Measurements from ENCODE around the gene RAI2.

GRCh38 chrX:17854069-17854468 lies 7.0 kb downstream of the RAI2 start:
- no peak for TF ChIP-seq FOXA1 (IDR thresholded peaks at IDR 0.05)
- no peak for TF ChIP-seq ZNF384 (IDR thresholded peaks at IDR 0.05)
- TF ChIP-seq NFRKB (IDR thresholded peaks at IDR 0.05): no peak
- TF ChIP-seq FOXK2 (IDR thresholded peaks at IDR 0.05): no peak
- TF ChIP-seq FOXM1 (IDR thresholded peaks at IDR 0.05; ENCODE audit: borderline replicate concordance): no peak
- TF ChIP-seq SP1 (IDR thresholded peaks at IDR 0.05): no peak
- TF ChIP-seq SUZ12 (IDR thresholded peaks at IDR 0.05): no peak
- TF ChIP-seq HDGF (IDR thresholded peaks at IDR 0.05; ENCODE audit: borderline replicate concordance): no peak
- TF ChIP-seq BHLHE40 (IDR thresholded peaks at IDR 0.05; ENCODE audit: borderline replicate concordance): no peak
- TF ChIP-seq L3MBTL2 (conservative IDR thresholded peaks at IDR 0.05): no peak
- no peak for TF ChIP-seq ELF4 (IDR thresholded peaks at IDR 0.05)
- no peak for TF ChIP-seq LEF1 (IDR thresholded peaks at IDR 0.05; ENCODE audit: borderline replicate concordance)
- TF ChIP-seq PKNOX1 (IDR thresholded peaks at IDR 0.05): no peak
